CD8-positive, alpha-beta memory T cell (primary cell): Measurements from ENCODE around the gene DUSP10. TPM values are rescaled to one million over a fixed set of nuclear protein-coding genes. Genes with fewer than 3 reads are reported as not detected.
A peak's percentile ranks its signal among the peaks of the same experiment; 100 is the strongest.

Experiments
- CTCF ChIA-PET: fragments of 350-600 bp; sonication (Branson Sonifier 250); formaldehyde crosslinking; loops from one replicate; lab custom pipeline; 2021; ENCODE audit warnings: antibody characterized with exemption; lab: Charles Lee
- POLR2A ChIA-PET: fragments of 350-600 bp; sonication (Branson Sonifier 250); formaldehyde crosslinking; loops from one replicate; lab custom pipeline; 2021; ENCODE audit warnings: antibody characterized with exemption; lab: Charles Lee
- DNase-seq, 5 donors: peaks; one replicate each; pipeline versions ENCODE4 v3.0.0 to v3.0.0-alpha.2; 2020 to 2022; ENCODE audit warnings: mixed read lengths in 1 of 5
- H3K27ac ChIP-seq: one replicate; pipeline ENCODE4 v1.7.0; 2013; ENCODE audit warnings: low read depth, mild to moderate bottlenecking, low read length, moderate library complexity
- H3K27me3 ChIP-seq: 2 replicates; pipeline ENCODE4 v1.7.0; 2013; ENCODE audit warnings: low read length, mild to moderate bottlenecking; ENCODE audit not compliant: insufficient read depth, poor library complexity, severe bottlenecking
- H3K36me3 ChIP-seq: 2 replicates; pipeline ENCODE4 v1.7.0; 2013; ENCODE audit warnings: mild to moderate bottlenecking, low read length, moderate library complexity; ENCODE audit not compliant: insufficient read depth
- H3K4me1 ChIP-seq: 2 replicates; pipeline ENCODE4 v1.7.0; 2013; ENCODE audit warnings: mild to moderate bottlenecking, low read length, moderate library complexity; ENCODE audit not compliant: insufficient read depth
- H3K4me3 ChIP-seq: 2 replicates; pipeline ENCODE4 v1.7.0; 2013; ENCODE audit warnings: mild to moderate bottlenecking, low read length
- H3K9me3 ChIP-seq: 2 replicates; pipeline ENCODE4 v1.7.0; 2013; ENCODE audit warnings: mild to moderate bottlenecking, low read length
- H3K27ac Mint-ChIP-seq, 8 donors: one replicate each; pipeline ENCODE4 v1.8.0; 2020 to 2021; ENCODE audit warnings: mixed read lengths in 8 of 8, mild to moderate bottlenecking in 6 of 8, inconsistent platforms in 3 of 8, moderate library complexity in 3 of 8
- H3K27me3 Mint-ChIP-seq, 2 donors: one replicate each; pipeline ENCODE4 v1.8.0; 2020 to 2021; ENCODE audit warnings: mixed read lengths in 2 of 2, mild to moderate bottlenecking in 1 of 2, moderate library complexity in 1 of 2
- H3K36me3 Mint-ChIP-seq, 3 donors: one replicate each; pipeline ENCODE4 v1.8.0; 2020 to 2021; ENCODE audit warnings: mixed read lengths in 3 of 3, inconsistent platforms in 1 of 3, mild to moderate bottlenecking in 1 of 3
- H3K4me1 Mint-ChIP-seq, 3 donors: one replicate each; pipeline ENCODE4 v1.8.0; 2020 to 2021; ENCODE audit warnings: mixed read lengths in 3 of 3, inconsistent platforms in 1 of 3, mild to moderate bottlenecking in 1 of 3
- H3K4me3 Mint-ChIP-seq, 7 donors: one replicate each; pipeline ENCODE4 v1.8.0; 2020 to 2021; ENCODE audit warnings: mixed read lengths in 7 of 7, mild to moderate bottlenecking in 6 of 7, moderate library complexity in 4 of 7, inconsistent platforms in 2 of 7
- H3K9me3 Mint-ChIP-seq, 5 donors: one replicate each; pipeline ENCODE4 v1.8.0; 2020 to 2022; ENCODE audit warnings: mixed read lengths in 5 of 5, mild to moderate bottlenecking in 3 of 5, moderate library complexity in 2 of 5, inconsistent platforms in 1 of 5
- polyA plus RNA-seq: library from polyadenylated mRNA; unstranded; fragments of 300-500 nt; fragmentation: Illumina TruSeq; gene quantifications from one replicate; pipeline ENCODE4 v1.2.3, GENCODE V29; 2021
- total RNA-seq, 2 experiments: library from RNA; stranded (reverse); gene quantifications; one replicate each; pipeline ENCODE4 v1.2.3, GENCODE V29; 2021

Gene DUSP10
- total RNA-seq (10 to 100 TPM; 23.7 to 25.4 TPM), polyA plus RNA-seq (8.0 TPM)

GRCh38 chr1:221741703-221742554, at the start of gene DUSP10:
TSS of gene DUSP10 (minus strand) at chr1:221742089. CDS start at chr1:221739744, 2,345 bp downstream.
- no peaks in the 10 kb centered on the region for H3K27me3 Mint-ChIP-seq
- POLR2A ChIA-PET, result interaction anchor here (0.6 to 4.6 kb wide), 18 partner anchors 9 to 971 kb away, joined by 3 to 53 read pairs (median 4); partner anchors contain the start of gene BROX
- DNase-seq, result peak; percentile 97 to 100 (median 99)
- peak within 1 kb of the TSS; percentile 91 for H3K4me3 ChIP-seq
- no peaks in the 10 kb centered on the region for H3K27me3 ChIP-seq
- H3K4me1 Mint-ChIP-seq, result peaks cover 7 to 27% (median 27%) of the 10 kb centered on the region in 3 donors
- H3K4me1 ChIP-seq, result peaks cover 12% of the 10 kb centered on the region
- CTCF ChIA-PET, result interaction anchor here (0.9 to 4.6 kb wide), 19 partner anchors 10 to 267 kb away, joined by 3 to 45 read pairs (median 6); no protein-coding TSS in a partner anchor
- peaks cover 18 to 27% (median 19%) of the 10 kb centered on the region in 3 donors for H3K36me3 Mint-ChIP-seq
- no peaks in the 10 kb centered on the region for H3K9me3 Mint-ChIP-seq
- no peaks in the 10 kb centered on the region for H3K9me3 ChIP-seq
- H3K27ac Mint-ChIP-seq, result peak within 1 kb of the TSS in 2 of 8 donors; percentile 66 to 94
- H3K27ac ChIP-seq, result peak within 1 kb of the TSS; percentile 98
- no peaks in the 10 kb centered on the region for H3K36me3 ChIP-seq
- H3K4me3 Mint-ChIP-seq, result no peak within 1 kb of the TSS

- ChIA-PET POLR2A (no interaction called here), CTCF (no interaction called here)
- peaks cover 13% of the 10 kb centered on the region for H3K4me1 ChIP-seq
- Mint-ChIP-seq H3K9me3 (no peaks in the 10 kb centered on the region), H3K27ac (no peak overlapping the region), H3K27me3 (no peaks in the 10 kb centered on the region), H3K4me3 (no peak overlapping the region), H3K4me1 (peaks cover 15 to 25% (median 19%) of the 10 kb centered on the region in 3 donors), H3K36me3 (no peaks in the 10 kb centered on the region)
- no peak overlapping the region for H3K4me3 ChIP-seq
- H3K27me3 ChIP-seq, result no peaks in the 10 kb centered on the region
- DNase-seq, result no peak
- H3K27ac ChIP-seq, result no peak overlapping the region
- H3K36me3 ChIP-seq, result no peaks in the 10 kb centered on the region
- H3K9me3 ChIP-seq, result no peaks in the 10 kb centered on the region
These were observed 46.6 kb upstream of the DUSP10 start for GRCh38 chr1:221788466-221788865.

- no peaks in the 10 kb centered on the region for H3K27me3 Mint-ChIP-seq
- POLR2A ChIA-PET, result no interaction called here
- peaks cover 21 to 32% (median 25%) of the 10 kb centered on the region in 3 donors for H3K4me1 Mint-ChIP-seq
- no peak overlapping the region for H3K4me3 Mint-ChIP-seq
- H3K36me3 Mint-ChIP-seq, result no peaks in the 10 kb centered on the region
- peaks cover 26% of the 10 kb centered on the region for H3K4me1 ChIP-seq
- H3K36me3 ChIP-seq, result no peaks in the 10 kb centered on the region
- no peak for DNase-seq
- no peak overlapping the region for H3K4me3 ChIP-seq
- no peaks in the 10 kb centered on the region for H3K9me3 ChIP-seq
- no peak overlapping the region for H3K27ac Mint-ChIP-seq
- H3K27me3 ChIP-seq, result no peaks in the 10 kb centered on the region
- H3K27ac ChIP-seq, result no peak overlapping the region
- CTCF ChIA-PET, result no interaction called here
- no peaks in the 10 kb centered on the region for H3K9me3 Mint-ChIP-seq
These were observed 44.8 kb upstream of the DUSP10 start for GRCh38 chr1:221786647-221787046.

- Mint-ChIP-seq H3K9me3 (no peaks in the 10 kb centered on the region), H3K27me3 (no peaks in the 10 kb centered on the region), H3K4me3 (peak overlapping the region; percentile 10 to 78 (median 63)), H3K36me3 (no peaks in the 10 kb centered on the region), H3K4me1 (peaks cover 42 to 54% (median 44%) of the 10 kb centered on the region in 3 donors), H3K27ac (peak overlapping the region in 7 of 8 donors; percentile 5 to 77 (median 59))
- POLR2A ChIA-PET, result interaction anchor here (0.6 to 1.0 kb wide), 3 partner anchors 30 to 75 kb away, joined by 3 read pairs; partner anchors contain the start of gene DUSP10
- CTCF ChIA-PET, result interaction anchor here (0.9 to 1.7 kb wide), 2 partner anchors 14 to 42 kb away, joined by 3 to 6 read pairs; partner anchors contain the start of gene DUSP10
- DNase-seq, result peak in 2 of 5 donors; percentile 25 to 27
- Histone ChIP-seq H3K9me3 (no peaks in the 10 kb centered on the region), H3K27me3 (no peaks in the 10 kb centered on the region), H3K4me1 (peaks cover 41% of the 10 kb centered on the region), H3K27ac (no peak overlapping the region), H3K4me3 (peak overlapping the region; percentile 29), H3K36me3 (no peaks in the 10 kb centered on the region)
These were observed 42.0 kb upstream of the DUSP10 start for GRCh38 chr1:221783936-221784335.

- no peaks in the 10 kb centered on the region for H3K36me3 Mint-ChIP-seq
- peak in 2 of 5 donors; percentile 31 to 45 for DNase-seq
- H3K27me3 Mint-ChIP-seq, result no peaks in the 10 kb centered on the region
- Histone ChIP-seq H3K4me1 (peaks cover 46% of the 10 kb centered on the region), H3K36me3 (no peaks in the 10 kb centered on the region), H3K4me3 (peak overlapping the region; percentile 29), H3K27me3 (no peaks in the 10 kb centered on the region), H3K9me3 (no peaks in the 10 kb centered on the region), H3K27ac (no peak overlapping the region)
- CTCF ChIA-PET, result interaction anchor here (0.9 to 1.7 kb wide), 2 partner anchors 14 to 42 kb away, joined by 3 to 6 read pairs; partner anchors contain the start of gene DUSP10
- peak overlapping the region; percentile 10 to 78 (median 63) for H3K4me3 Mint-ChIP-seq
- peaks cover 47 to 59% (median 49%) of the 10 kb centered on the region in 3 donors for H3K4me1 Mint-ChIP-seq
- no peaks in the 10 kb centered on the region for H3K9me3 Mint-ChIP-seq
- POLR2A ChIA-PET, result interaction anchor here (0.6 to 1.0 kb wide), 3 partner anchors 31 to 75 kb away, joined by 3 read pairs; partner anchors contain the start of gene DUSP10
- peak overlapping the region; percentile 0 to 77 (median 66) for H3K27ac Mint-ChIP-seq
These were observed 41.5 kb upstream of the DUSP10 start for GRCh38 chr1:221783437-221783836.

GRCh38 chr1:221782970-221783369, 41.1 kb upstream of the DUSP10 start:
- Histone ChIP-seq H3K27me3 (no peaks in the 10 kb centered on the region), H3K4me3 (peak overlapping the region; percentile 29), H3K27ac (no peak overlapping the region), H3K36me3 (no peaks in the 10 kb centered on the region), H3K9me3 (no peaks in the 10 kb centered on the region), H3K4me1 (peaks cover 51% of the 10 kb centered on the region)
- ChIA-PET CTCF (interaction anchor here (1.7 kb wide), 1 partner anchor 41 kb away, joined by 6 read pairs; the partner anchor contains the start of gene DUSP10), POLR2A (interaction anchor here (1.0 kb wide), 1 partner anchor 31 kb away, joined by 3 read pairs; no protein-coding TSS in a partner anchor)
- no peak for DNase-seq
- Mint-ChIP-seq H3K27ac (peak overlapping the region in 5 of 8 donors; percentile 0 to 62 (median 29)), H3K36me3 (no peaks in the 10 kb centered on the region), H3K4me3 (peak overlapping the region in 6 of 7 donors; percentile 10 to 67 (median 60)), H3K9me3 (no peaks in the 10 kb centered on the region), H3K27me3 (no peaks in the 10 kb centered on the region), H3K4me1 (peaks cover 51 to 64% (median 54%) of the 10 kb centered on the region in 3 donors)

- Mint-ChIP-seq H3K36me3 (no peaks in the 10 kb centered on the region), H3K27ac (peak overlapping the region in 2 of 8 donors; percentile 24 to 57), H3K27me3 (no peaks in the 10 kb centered on the region), H3K9me3 (no peaks in the 10 kb centered on the region), H3K4me3 (peak overlapping the region in 1 of 7 donors; percentile 67), H3K4me1 (peaks cover 56 to 69% (median 59%) of the 10 kb centered on the region in 3 donors)
- no peak overlapping the region for H3K4me3 ChIP-seq
- no peaks in the 10 kb centered on the region for H3K27me3 ChIP-seq
- CTCF ChIA-PET, result no interaction called here
- H3K9me3 ChIP-seq, result no peaks in the 10 kb centered on the region
- DNase-seq, result no peak
- H3K4me1 ChIP-seq, result peaks cover 56% of the 10 kb centered on the region
- POLR2A ChIA-PET, result no interaction called here
- H3K27ac ChIP-seq, result no peak overlapping the region
- H3K36me3 ChIP-seq, result no peaks in the 10 kb centered on the region
These were observed 40.6 kb upstream of the DUSP10 start for GRCh38 chr1:221782477-221782876.
